8988T (cell line): ENCODE data around the gene GPR119.
"Not testable (repeated sequence)": the region's sequence is repeated elsewhere in the genome, so short reads cannot be mapped to it uniquely, and the experiment has no call there.

ENCODE experiments used
- DNase-seq: peaks from one replicate; pipeline ENCODE4 v3.0.0; 2011

GPR119 gene

DNA sequence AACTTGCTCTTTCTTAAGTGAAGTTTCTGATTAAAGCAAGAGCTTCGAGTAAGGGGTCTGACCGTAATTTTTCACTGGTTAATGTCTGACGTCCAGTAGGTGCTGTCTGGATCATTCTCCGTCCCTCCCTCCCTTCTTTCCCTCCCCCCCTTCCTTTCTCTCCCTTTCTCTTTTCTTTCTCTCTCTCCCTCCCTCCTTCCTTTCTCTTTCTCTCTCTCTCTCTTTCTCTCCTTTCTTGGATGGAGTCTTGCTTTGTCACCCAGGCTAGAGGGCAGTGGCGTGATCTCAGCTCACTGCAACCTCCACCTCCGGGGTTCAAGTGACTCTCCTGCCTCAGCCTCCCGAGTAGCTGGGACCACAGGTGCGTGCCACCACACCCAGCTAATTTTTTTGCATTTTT, 46.6 kb downstream of the GPR119 start:
- DNase-seq: not testable (repeated sequence)

DNA sequence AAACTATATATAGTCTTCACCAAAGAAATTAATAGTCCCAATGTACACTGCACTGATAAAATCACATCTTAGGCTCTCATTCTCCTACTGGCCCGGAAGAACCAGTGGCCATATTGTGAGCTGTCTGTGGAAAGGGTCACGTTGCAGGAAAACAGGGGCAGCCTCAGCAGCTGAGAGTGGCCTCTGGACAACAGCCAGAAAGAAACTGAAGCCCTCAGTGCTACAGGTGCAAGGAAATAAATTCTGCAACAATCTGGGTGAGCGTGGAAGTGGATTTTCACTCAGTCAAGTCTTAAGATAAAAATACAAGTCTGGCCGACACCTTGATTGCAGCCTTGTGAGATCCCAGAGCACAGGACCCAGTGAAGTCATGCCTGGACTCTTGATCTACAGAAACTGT, 48.9 kb downstream of the GPR119 start:
- no peak for DNase-seq
